Lower leg skin (tissue), 4 donors: Measurements from ENCODE around the gene BICDL1. TPM values are rescaled to one million over a fixed set of nuclear protein-coding genes. Genes with fewer than 3 reads are reported as not detected.

Experiments
- DNase-seq, 2 donors: peaks; one replicate each; pipeline ENCODE4 v3.0.0-alpha.2; 2019; ENCODE audit warnings: low spot score in 2 of 2
- H3K4me3 ChIP-seq: fragments of 200-600 bp; sonication (generic); 2 replicates; pipeline ENCODE4 v1.5.1; 2017; ENCODE audit warnings: mild to moderate bottlenecking, low read depth; ENCODE audit not compliant: poor library complexity, severe bottlenecking
- POLR2A ChIP-seq, 2 donors: fragments of 450-650 bp; IDR thresholded peaks; one replicate each; pipeline ENCODE4 v1.6.1; 2016 to 2017; ENCODE audit warnings: antibody characterized with exemption in 2 of 2, mild to moderate bottlenecking in 1 of 2, moderate library complexity in 1 of 2
- WGBS, 2 donors: methylation state at CpG; one replicate each; pipeline ENCODE4 v1.1.5; 2018; 5-methylcytosine and 5-hydroxymethylcytosine counted together
- intact Hi-C: fragments of 100-400 bp; cut with DNase I; formaldehyde crosslinking; loops from one replicate; pipeline ENCODE4 v1.15.0; 2023; ENCODE audit warnings: low total_unique reads
- total RNA-seq, 4 donors: library from RNA; depleted of rRNA; stranded (reverse); fragments of >200 nt; gene quantifications; one replicate each; pipeline ENCODE4 v1.1.0, GENCODE V29; 2016
- TF ChIP-seq, protein P1 (sequence below), 3 donors: fragments of 450-650 bp; IDR thresholded peaks; one replicate each; pipeline ENCODE4 v1.5.1; 2016; ENCODE audit warnings: antibody characterized with exemption in 3 of 3, mild to moderate bottlenecking in 3 of 3, moderate library complexity in 2 of 3

Gene BICDL1
- total RNA-seq, 4 donors from 2014 or later, result 98.2 to 190 (median 131) TPM

DNA sequence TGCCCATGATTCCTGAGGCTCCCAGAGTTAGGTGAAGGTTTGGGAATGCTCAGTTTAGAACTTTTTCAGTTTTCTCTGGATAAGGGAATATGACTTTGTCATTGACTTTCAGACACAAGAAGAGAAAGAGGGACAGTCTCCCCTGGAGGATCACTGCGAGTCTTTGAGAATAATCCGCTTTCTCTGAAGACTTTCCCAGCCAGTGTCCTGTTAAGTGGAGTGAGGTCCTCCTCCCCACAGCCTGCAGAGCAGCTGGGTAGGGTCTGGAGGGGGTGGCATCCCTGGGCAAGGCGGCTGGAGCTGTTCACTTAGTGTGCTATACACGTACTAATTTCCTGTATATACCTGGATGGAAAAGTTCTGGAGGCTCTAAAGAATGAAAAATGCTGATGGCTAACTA lies 136.0 kb downstream of the BICDL1 start:
- no peak for DNase-seq
- H3K4me3 ChIP-seq, result no peak overlapping the region
- TF ChIP-seq POLR2A (IDR thresholded peaks at IDR 0.05), result no peak
- TF ChIP-seq, protein P1, sequence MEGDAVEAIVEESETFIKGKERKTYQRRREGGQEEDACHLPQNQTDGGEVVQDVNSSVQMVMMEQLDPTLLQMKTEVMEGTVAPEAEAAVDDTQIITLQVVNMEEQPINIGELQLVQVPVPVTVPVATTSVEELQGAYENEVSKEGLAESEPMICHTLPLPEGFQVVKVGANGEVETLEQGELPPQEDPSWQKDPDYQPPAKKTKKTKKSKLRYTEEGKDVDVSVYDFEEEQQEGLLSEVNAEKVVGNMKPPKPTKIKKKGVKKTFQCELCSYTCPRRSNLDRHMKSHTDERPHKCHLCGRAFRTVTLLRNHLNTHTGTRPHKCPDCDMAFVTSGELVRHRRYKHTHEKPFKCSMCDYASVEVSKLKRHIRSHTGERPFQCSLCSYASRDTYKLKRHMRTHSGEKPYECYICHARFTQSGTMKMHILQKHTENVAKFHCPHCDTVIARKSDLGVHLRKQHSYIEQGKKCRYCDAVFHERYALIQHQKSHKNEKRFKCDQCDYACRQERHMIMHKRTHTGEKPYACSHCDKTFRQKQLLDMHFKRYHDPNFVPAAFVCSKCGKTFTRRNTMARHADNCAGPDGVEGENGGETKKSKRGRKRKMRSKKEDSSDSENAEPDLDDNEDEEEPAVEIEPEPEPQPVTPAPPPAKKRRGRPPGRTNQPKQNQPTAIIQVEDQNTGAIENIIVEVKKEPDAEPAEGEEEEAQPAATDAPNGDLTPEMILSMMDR (IDR thresholded peaks at IDR 0.05), result no peak
- intact Hi-C loops, result no loop called here
- 83 to 87% methylated on average over 4 of the region's 4 CpGs for WGBS, 2 donors

DNA sequence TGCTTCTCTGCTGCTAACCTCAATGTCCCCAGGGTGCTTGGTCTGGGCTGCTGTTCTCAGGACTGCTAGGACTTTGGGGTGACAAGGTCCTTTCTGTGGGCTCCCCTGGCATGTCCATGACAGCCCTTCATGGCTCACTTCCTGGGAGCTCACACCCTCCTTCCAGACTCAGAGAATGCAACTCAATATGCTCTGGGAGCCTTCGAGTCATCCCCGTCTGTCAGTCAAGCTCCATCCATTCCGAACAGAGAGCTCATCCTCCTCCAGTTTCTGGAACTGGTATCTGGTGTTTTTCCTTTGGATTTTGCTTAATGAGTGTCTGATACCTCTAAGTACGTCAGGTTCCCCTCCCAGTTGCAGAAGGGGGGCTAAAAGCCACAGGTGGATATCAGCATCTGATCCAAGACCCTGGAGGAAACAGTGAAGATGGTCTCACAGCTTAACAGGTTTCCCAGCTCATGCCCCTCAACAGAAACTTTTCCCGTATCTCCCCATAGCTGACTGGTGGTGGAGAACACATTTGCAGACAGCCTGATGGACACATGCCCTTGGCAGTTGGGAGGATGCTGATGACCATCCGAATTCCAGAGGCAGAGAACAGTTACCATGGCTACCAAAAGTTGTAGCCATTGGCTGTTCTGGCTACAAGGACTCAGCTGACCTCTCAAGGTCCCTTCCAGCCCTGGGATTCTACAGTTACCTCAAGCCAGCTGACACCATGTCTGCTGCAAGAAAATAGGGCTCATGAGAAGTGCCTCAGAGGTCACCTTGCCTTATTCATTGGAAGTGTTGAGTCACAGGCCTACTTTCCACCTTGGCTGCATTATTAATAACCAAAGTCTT lies 137.0 kb downstream of the BICDL1 start:
- intact Hi-C loops, result no loop called here
- no peak overlapping the region for H3K4me3 ChIP-seq
- TF ChIP-seq, protein P1 (IDR thresholded peaks at IDR 0.05), result no peak
- TF ChIP-seq POLR2A (IDR thresholded peaks at IDR 0.05), result no peak
- DNase-seq, result no peak
- WGBS, 2 donors, result 77 to 80% methylated on average over 6 of the region's 6 CpGs

DNA sequence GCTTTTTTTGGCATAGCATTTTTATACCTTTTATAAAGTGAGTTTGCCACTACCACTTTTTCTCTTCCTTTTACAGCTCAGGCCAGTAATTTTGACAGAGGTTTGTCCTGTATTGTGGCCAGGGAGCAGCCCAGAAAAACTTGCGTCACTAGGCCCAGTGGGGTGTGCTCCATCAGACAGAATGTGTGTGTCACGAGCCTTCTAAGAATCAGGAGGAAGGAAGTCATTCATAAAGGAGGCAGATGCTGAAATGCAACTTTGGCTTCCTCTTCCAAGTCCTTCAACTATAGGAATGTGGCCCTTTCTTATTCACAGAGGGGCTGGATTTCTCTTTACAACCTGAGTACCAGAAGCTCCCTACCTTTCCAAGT lies 137.6 kb downstream of the BICDL1 start:
- peak in 1 of 2 donors; percentile 65 for DNase-seq
- WGBS, 2 donors, result 50 to 54% methylated on average over 2 of the region's 2 CpGs
- intact Hi-C loops, result no loop called here
- TF ChIP-seq POLR2A (IDR thresholded peaks at IDR 0.05), result no peak
- TF ChIP-seq, protein P1 (IDR thresholded peaks at IDR 0.05), result no peak
- H3K4me3 ChIP-seq, result no peak overlapping the region

DNA sequence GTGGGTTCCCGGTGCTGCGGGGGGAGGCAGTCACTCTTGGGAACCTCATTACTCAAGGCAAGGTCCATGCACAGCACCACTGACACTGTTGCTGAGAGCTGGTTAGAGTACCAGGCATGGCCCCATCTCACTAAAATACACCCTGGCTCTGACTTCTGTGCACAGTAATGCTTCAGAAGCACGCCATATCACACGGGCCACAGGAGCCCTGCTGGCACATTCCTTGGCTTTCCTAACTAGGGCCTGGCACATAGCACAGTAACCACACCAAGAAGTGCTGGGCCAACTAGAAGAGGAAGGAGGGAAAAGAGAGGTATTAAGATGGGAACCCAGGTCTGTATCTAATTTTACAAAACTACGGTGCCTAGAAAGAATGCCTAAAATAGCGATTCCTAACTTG lies 141.0 kb downstream of the BICDL1 start:
- intact Hi-C loops, result no loop called here
- TF ChIP-seq, protein P1 (IDR thresholded peaks at IDR 0.05), result no peak
- no peak for DNase-seq
- H3K4me3 ChIP-seq, result no peak overlapping the region
- WGBS, 2 donors, result 79 to 84% methylated on average over 5 to 6 of the region's 6 CpGs

DNA sequence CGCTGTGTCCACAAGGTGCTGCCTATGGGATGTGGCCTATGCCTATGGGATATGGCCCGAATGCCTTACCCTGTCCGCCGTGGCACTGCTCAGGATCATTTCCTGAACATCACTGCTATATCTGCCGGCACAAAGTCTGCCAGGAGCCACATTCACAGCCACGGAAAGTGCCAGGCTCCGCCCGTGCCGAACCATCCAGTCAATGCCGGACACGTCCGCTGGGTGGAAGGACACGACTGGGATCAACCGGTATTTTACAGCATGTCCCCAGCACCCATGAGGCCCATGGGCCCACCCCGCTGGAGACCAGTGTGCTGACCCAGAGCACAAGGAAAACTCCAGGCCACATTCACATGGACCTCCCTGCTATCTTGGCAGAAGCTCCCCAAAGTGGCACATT lies 142.1 kb downstream of the BICDL1 start:
- intact Hi-C loops, result no loop called here
- no peak for DNase-seq
- TF ChIP-seq, protein P1 (IDR thresholded peaks at IDR 0.05), result no peak
- TF ChIP-seq POLR2A (IDR thresholded peaks at IDR 0.05), result no peak
- no peak overlapping the region for H3K4me3 ChIP-seq
- WGBS, 2 donors, result 89 to 92% methylated on average over 10 to 13 of the region's 15 CpGs
